H1 (cell line): ENCODE data around the gene CCL1. TPM values are rescaled to one million over a fixed set of nuclear protein-coding genes. Genes with fewer than 3 reads are reported as not detected.
A peak's percentile ranks its signal among the peaks of the same experiment; 100 is the strongest.

Experiments
- CTCF ChIA-PET: fragments of 300-600 bp; sonication (Branson Sonifier 250); formaldehyde crosslinking; loops from one replicate; lab custom pipeline; 2021; ENCODE audit not compliant: partially characterized antibody; lab: Charles Lee
- POLR2A ChIA-PET: fragments of 300-600 bp; sonication (Branson Sonifier 250); formaldehyde crosslinking; loops from one replicate; lab custom pipeline; 2021; ENCODE audit warnings: inconsistent platforms; ENCODE audit not compliant: partially characterized antibody; lab: Charles Lee
- DNase-seq, 2 experiments: peaks; one replicate each; pipeline versions ENCODE4 v3.0.0 to v3.0.0-alpha.2; 2010 to 2022; ENCODE audit warnings: low spot score in 2 of 2, low read depth in 1 of 2, mixed read lengths in 1 of 2
- FAIRE-seq: peaks from 2 replicates; lab custom pipeline; 2011; peaks lifted over from hg19 to GRCh38; lab: Jason Lieb, UNC
- H2AFZ ChIP-seq: 2 replicates; pipeline ENCODE4 v1.8.1; 2012; ENCODE audit warnings: low read length, inconsistent platforms
- H2AK5ac ChIP-seq: 2 replicates; pipeline ENCODE4 v1.6.1; 2013; ENCODE audit warnings: low read depth, low read length
- H2BK120ac ChIP-seq: replicated peaks from 2 replicates; pipeline ENCODE3; 2013; ENCODE audit warnings: low read depth, low read length, inconsistent platforms
- H2BK12ac ChIP-seq: 2 replicates; pipeline ENCODE4 v1.6.1; 2013; ENCODE audit warnings: low read depth, low read length
- H2BK15ac ChIP-seq: 2 replicates; pipeline ENCODE4 v1.6.1; 2013; ENCODE audit warnings: low read length
- H2BK20ac ChIP-seq: 2 replicates; pipeline ENCODE4 v1.6.1; 2013; ENCODE audit warnings: low read length
- H2BK5ac ChIP-seq: 2 replicates; pipeline ENCODE4 v1.6.1; 2013; ENCODE audit warnings: low read depth, low read length
- H3K14ac ChIP-seq: 2 replicates; pipeline ENCODE4 v1.6.1; 2013; ENCODE audit warnings: inconsistent platforms; ENCODE audit not compliant: insufficient read length
- H3K18ac ChIP-seq: 2 replicates; pipeline ENCODE4 v1.6.1; 2013; ENCODE audit warnings: low read length; ENCODE audit errors: extremely low read depth
- H3K23ac ChIP-seq: 2 replicates; pipeline ENCODE4 v1.6.1; 2013; ENCODE audit warnings: inconsistent platforms; ENCODE audit not compliant: insufficient read length
- H3K23me2 ChIP-seq: 2 replicates; pipeline ENCODE4 v1.6.1; 2013; ENCODE audit warnings: low read depth, low read length
- H3K27ac ChIP-seq: 2 replicates; pipeline ENCODE4 v1.6.1; 2011; ENCODE audit warnings: low read depth, low read length, inconsistent platforms
- H3K27me3 ChIP-seq, 4 experiments: replicated peaks in 1 of 4; 1 replicate in 1 of 4; 2 replicates in 3 of 4; pipeline versions ENCODE4 v1.6.1 to v1.8.1; 2011 to 2013; ENCODE audit warnings: low read length in 3 of 4, mild to moderate bottlenecking in 3 of 4, inconsistent platforms in 2 of 4, mixed read lengths in 2 of 4, moderate library complexity in 1 of 4; ENCODE audit not compliant: control insufficient read depth in 3 of 4, insufficient read depth in 3 of 4; ENCODE audit errors: extremely low read depth in 1 of 4
- H3K36me3 ChIP-seq, 4 experiments: 2 replicates each; pipeline versions ENCODE4 v1.6.1 to v1.8.1; 2011 to 2013; ENCODE audit warnings: mild to moderate bottlenecking in 4 of 4, low read length in 3 of 4, moderate library complexity in 2 of 4, control low read depth in 1 of 4, inconsistent platforms in 1 of 4; ENCODE audit not compliant: insufficient read depth in 4 of 4, control insufficient read depth in 2 of 4
- H3K4ac ChIP-seq: replicated peaks from 2 replicates; pipeline ENCODE3; 2013; ENCODE audit warnings: low read length, low read depth, mixed read lengths, inconsistent platforms; ENCODE audit not compliant: insufficient read length
- H3K4me1 ChIP-seq, 4 experiments: replicated peaks in 1 of 4; 1 replicate in 1 of 4; 2 replicates in 3 of 4; pipeline versions ENCODE4 v1.6.1 to v1.8.1; 2011 to 2013; ENCODE audit warnings: low read length in 3 of 4, inconsistent platforms in 2 of 4, mixed read lengths in 1 of 4; ENCODE audit not compliant: insufficient read depth in 4 of 4, control insufficient read depth in 3 of 4
- H3K4me2 ChIP-seq, 2 experiments: 2 replicates each; pipeline versions ENCODE4 v1.6.1 to v1.8.1; 2011 to 2013; ENCODE audit warnings: low read depth in 2 of 2, low read length in 2 of 2, control low read depth in 1 of 2, inconsistent platforms in 1 of 2, mild to moderate bottlenecking in 1 of 2; ENCODE audit not compliant: insufficient read depth in 1 of 2
- H3K4me3 ChIP-seq, 4 experiments: fragments of 200-600, 300-600 bp in 1 of 4; sonication (generic), shearing (Covaris generic), sonication (Bioruptor Twin) in 1 of 4; 2 replicates each; pipeline versions ENCODE4 v1.5.1 to v1.8.1; 2011 to 2016; ENCODE audit warnings: low read length in 4 of 4, low read depth in 3 of 4, control low read depth in 2 of 4, inconsistent platforms in 2 of 4, mild to moderate bottlenecking in 2 of 4, mixed read lengths in 1 of 4, moderate library complexity in 1 of 4; ENCODE audit not compliant: insufficient read depth in 2 of 4; ENCODE audit errors: extremely low read depth in 1 of 4
- H3K56ac ChIP-seq: replicated peaks from 2 replicates; pipeline ENCODE3; 2013; ENCODE audit warnings: low read depth, mild to moderate bottlenecking, mixed read lengths, low read length, inconsistent platforms; ENCODE audit not compliant: insufficient read length
- H3K79me1 ChIP-seq: 2 replicates; pipeline ENCODE4 v1.6.1; 2013; ENCODE audit warnings: low read depth, low read length, control low read depth
- H3K79me2 ChIP-seq, 2 experiments: 2 replicates each; pipeline versions ENCODE4 v1.6.1 to v1.8.1; 2012 to 2013; ENCODE audit warnings: low read length in 2 of 2, mild to moderate bottlenecking in 2 of 2, inconsistent platforms in 1 of 2; ENCODE audit not compliant: insufficient read depth in 2 of 2, control insufficient read depth in 1 of 2
- H3K9ac ChIP-seq, 4 experiments: replicated peaks in 1 of 4; 1 replicate in 1 of 4; 2 replicates in 3 of 4; pipeline versions ENCODE4 v1.6.1 to v1.8.1; 2011 to 2013; ENCODE audit warnings: low read depth in 3 of 4, low read length in 3 of 4, control low read depth in 2 of 4, mild to moderate bottlenecking in 2 of 4, moderate library complexity in 2 of 4, inconsistent platforms in 1 of 4; ENCODE audit errors: extremely low read depth in 1 of 4
- H3K9me3 ChIP-seq, 2 experiments: 2 replicates each; pipeline versions ENCODE4 v1.6.1 to v1.8.1; 2012 to 2013; ENCODE audit warnings: mild to moderate bottlenecking in 2 of 2, moderate library complexity in 2 of 2, control low read depth in 1 of 2, inconsistent platforms in 1 of 2, low read depth in 1 of 2, low read length in 1 of 2, mixed read lengths in 1 of 2; ENCODE audit not compliant: insufficient read depth in 2 of 2
- H4K20me1 ChIP-seq, 2 experiments: replicated peaks in 1 of 2; 2 replicates each; pipeline versions ENCODE3 to v1.8.1; 2011 to 2013; ENCODE audit warnings: inconsistent platforms in 2 of 2, low read length in 2 of 2, mild to moderate bottlenecking in 1 of 2; ENCODE audit not compliant: insufficient read depth in 2 of 2, control insufficient read depth in 1 of 2
- H4K5ac ChIP-seq: 2 replicates; pipeline ENCODE4 v1.6.1; 2013; ENCODE audit warnings: low read length, low read depth, mixed read lengths, inconsistent platforms; ENCODE audit not compliant: insufficient read length
- H4K8ac ChIP-seq: 2 replicates; pipeline ENCODE4 v1.8.0; 2013; ENCODE audit warnings: mild to moderate bottlenecking, moderate library complexity, low read length, inconsistent platforms; ENCODE audit not compliant: insufficient read depth; ENCODE audit errors: extremely low read depth
- H4K91ac ChIP-seq: replicated peaks from 2 replicates; pipeline ENCODE3; 2013; ENCODE audit warnings: low read length, mixed read lengths, inconsistent platforms; ENCODE audit not compliant: insufficient read length
- CEBPB ChIP-seq: IDR thresholded peaks from 2 replicates; pipeline ENCODE4 v1.6.1; 2012; ENCODE audit warnings: low read depth, low read length
- CHD1 ChIP-seq: IDR thresholded peaks from 2 replicates; pipeline ENCODE4 v1.6.1; 2012; ENCODE audit warnings: low read depth, low read length, improper control_type of control experiment
- JUND ChIP-seq: IDR thresholded peaks from 2 replicates; pipeline ENCODE4 v1.6.1; 2011; ENCODE audit warnings: mild to moderate bottlenecking, improper control_type of control experiment, low read length
- RFX5 ChIP-seq: IDR thresholded peaks from 2 replicates; pipeline ENCODE4 v1.6.1; 2011; ENCODE audit warnings: low read depth, low read length, improper control_type of control experiment, borderline replicate concordance
- WGBS, 2 experiments: shearing (Covaris generic) in 1 of 2; methylation state at CpG; one replicate each; pipeline versions ENCODE4 v1.1.6 to v1.1.7; 2013 to 2015; ENCODE audit warnings: low lambda C conversion rate in 2 of 2, mixed read lengths in 2 of 2, inconsistent platforms in 1 of 2, low coverage in 1 of 2, missing lambda C conversion rate in 1 of 2; ENCODE audit not compliant: insufficient replicate concordance in 2 of 2, insufficient coverage in 1 of 2, insufficient read length in 1 of 2; ENCODE audit errors: extremely low coverage in 1 of 2, missing lambda C conversion rate in 1 of 2; 5-methylcytosine and 5-hydroxymethylcytosine counted together
- polyA plus RNA-seq, 7 experiments: library from polyadenylated mRNA; depleted of rRNA in 3 of 7; stranded (reverse) in 5 of 7; unstranded in 2 of 7; fragments of >200 nt in 5 of 7; fragments of 200-250 nt in 2 of 7; gene quantifications; 1 replicate in 5 of 7; 2 replicates in 1 of 7; 4 replicates in 1 of 7; pipeline versions ENCODE4 v1.2.1 to v1.2.3, GENCODE V29; 2011 to 2013; ENCODE audit warnings: missing spikeins in 2 of 7, mixed read lengths in 2 of 7
- total RNA-seq: library from RNA; stranded (reverse); fragmentation: NEBNext Ultra II Directional; extraction: Animal tissue kit (Norgen Biotek cat#: 25700); gene quantifications from 2 replicates; pipeline ENCODE4 v1.2.1, GENCODE V29; 2021
- TF ChIP-seq, protein P1 (sequence below): IDR thresholded peaks from 2 replicates; pipeline ENCODE4 v1.6.1; 2011; ENCODE audit warnings: low read depth, mild to moderate bottlenecking, low read length; ENCODE audit not compliant: insufficient read depth
- TF ChIP-seq, protein P2 (sequence below): IDR thresholded peaks from 2 replicates; pipeline ENCODE4 v1.6.1; 2012; ENCODE audit warnings: inconsistent platforms

Gene CCL1
- total and polyA plus RNA-seq, 2 of the 8 experiments (the other 6 are each of a cell fraction or from before 2014, with no cell fraction given): not detected

DNA sequence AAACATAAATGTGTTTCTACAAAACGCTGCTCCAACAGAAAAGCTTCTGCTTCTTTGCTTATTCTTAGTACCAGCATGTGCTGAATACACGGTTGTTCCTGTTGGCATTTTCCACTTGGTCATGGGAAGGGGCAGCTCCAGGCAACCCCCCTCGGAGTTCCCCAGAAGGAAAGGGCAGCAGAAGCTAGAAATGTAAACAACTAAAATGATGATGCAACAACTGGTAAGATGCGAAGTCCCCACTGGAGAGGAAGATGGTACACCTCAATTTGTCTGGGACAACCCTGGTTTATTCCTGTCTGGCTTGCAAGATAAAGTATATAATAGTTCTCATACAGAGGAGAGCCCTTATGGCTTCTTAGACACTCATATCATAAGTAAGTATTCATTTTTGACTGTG is 16.0 kb downstream of the CCL1 start:
- no peak for TF ChIP-seq CHD1
- TF ChIP-seq, protein P1, sequence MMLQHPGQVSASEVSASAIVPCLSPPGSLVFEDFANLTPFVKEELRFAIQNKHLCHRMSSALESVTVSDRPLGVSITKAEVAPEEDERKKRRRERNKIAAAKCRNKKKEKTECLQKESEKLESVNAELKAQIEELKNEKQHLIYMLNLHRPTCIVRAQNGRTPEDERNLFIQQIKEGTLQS: no peak
- no peak for TF ChIP-seq RFX5
- peak; percentile 18; the same call in 1 of the 2 replicates for TF ChIP-seq CEBPB
- TF ChIP-seq, protein P2, sequence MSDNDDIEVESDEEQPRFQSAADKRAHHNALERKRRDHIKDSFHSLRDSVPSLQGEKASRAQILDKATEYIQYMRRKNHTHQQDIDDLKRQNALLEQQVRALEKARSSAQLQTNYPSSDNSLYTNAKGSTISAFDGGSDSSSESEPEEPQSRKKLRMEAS: no peak
- no peak for TF ChIP-seq JUND
- H3K79me1 ChIP-seq: no peaks in the 10 kb centered on the region
- no peak overlapping the region for H3K18ac ChIP-seq
- H3K9ac ChIP-seq: no peak overlapping the region
- no peak overlapping the region for H2AFZ ChIP-seq
- H3K9me3 ChIP-seq: no peaks in the 10 kb centered on the region
- no peak overlapping the region for H2AK5ac ChIP-seq
- H2BK120ac ChIP-seq: no peak overlapping the region
- no peak overlapping the region for H2BK12ac ChIP-seq
- H4K20me1 ChIP-seq: no peaks in the 10 kb centered on the region
- no peak overlapping the region for H3K56ac ChIP-seq
- no peak overlapping the region for H3K23ac ChIP-seq
- no peak overlapping the region for H2BK15ac ChIP-seq
- H4K91ac ChIP-seq: no peak overlapping the region
- peaks cover 0 to 3% (median 0%) of the 10 kb centered on the region in 4 experiments; a peak in 1 of 7 replicates for H3K4me1 ChIP-seq
- H3K4ac ChIP-seq: no peak overlapping the region
- no peak overlapping the region for H2BK5ac ChIP-seq
- no peaks in the 10 kb centered on the region for H3K23me2 ChIP-seq
- no peak overlapping the region for H4K5ac ChIP-seq
- no peak overlapping the region for H3K4me3 ChIP-seq
- H3K14ac ChIP-seq: no peak overlapping the region
- WGBS, 2 experiments: 85% methylated on average over 4 of the region's 4 CpGs; no CpG with 5 or more reads in 1 of the 2 experiments
- ChIA-PET CTCF (interaction anchor here (1.0 to 2.3 kb wide), 2 partner anchors 14 to 22 kb away, joined by 3 to 8 read pairs; no protein-coding TSS in a partner anchor), POLR2A (no interaction called here)
- FAIRE-seq: no peak
- H4K8ac ChIP-seq: no peak overlapping the region
- no peaks in the 10 kb centered on the region for H3K79me2 ChIP-seq
- no peak overlapping the region for H3K27ac ChIP-seq
- H3K4me2 ChIP-seq: no peak overlapping the region
- no peaks in the 10 kb centered on the region for H3K36me3 ChIP-seq
- DNase-seq: no peak
- no peaks in the 10 kb centered on the region for H3K27me3 ChIP-seq
- H2BK20ac ChIP-seq: no peak overlapping the region
